Astrocyte (in vitro differentiated cells and primary cell): ENCODE results near the gene ARHGEF37.

Source experiments
- EZH2 ChIP-seq: IDR thresholded peaks from 2 replicates; pipeline ENCODE4 v1.6.1; 2012; ENCODE audit warnings: mild to moderate bottlenecking, low read length, inconsistent platforms; ENCODE audit not compliant: insufficient read depth
- TF ChIP-seq, protein P1 (sequence below): IDR thresholded peaks from 2 replicates; pipeline ENCODE4 v1.5.1; 2011; ENCODE audit warnings: low read depth, mild to moderate bottlenecking, inconsistent platforms, low read length, moderate library complexity; ENCODE audit not compliant: insufficient read depth

DNA sequence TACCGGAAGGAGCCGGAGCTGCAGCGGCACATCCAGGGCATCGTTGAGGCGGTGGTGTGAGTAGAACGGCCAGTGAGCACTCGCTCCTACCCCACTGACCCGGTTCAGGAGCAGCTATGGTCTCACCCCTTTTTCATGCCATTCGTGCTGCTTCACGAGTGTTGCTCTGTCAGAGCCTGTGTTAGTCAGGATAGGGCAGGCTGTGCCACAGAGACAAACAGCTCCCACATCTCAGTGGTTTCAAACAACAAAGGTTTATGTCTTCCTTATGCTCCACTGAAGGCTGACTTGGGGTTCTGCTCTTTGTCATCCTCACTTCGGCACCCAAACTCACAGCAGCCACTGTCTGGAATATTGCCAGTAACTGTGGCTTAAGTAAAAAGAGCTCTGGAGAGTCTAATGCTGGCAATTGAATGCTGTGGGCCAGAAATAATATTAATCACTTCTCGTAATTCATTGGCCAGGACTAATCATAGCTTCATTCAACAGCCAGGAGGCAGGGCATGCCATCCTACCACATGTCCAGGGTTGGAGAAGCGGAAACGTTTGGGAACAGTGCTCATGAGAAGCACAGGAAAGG is 28.4 kb downstream of the ARHGEF37 start:
- TF ChIP-seq, protein P1, sequence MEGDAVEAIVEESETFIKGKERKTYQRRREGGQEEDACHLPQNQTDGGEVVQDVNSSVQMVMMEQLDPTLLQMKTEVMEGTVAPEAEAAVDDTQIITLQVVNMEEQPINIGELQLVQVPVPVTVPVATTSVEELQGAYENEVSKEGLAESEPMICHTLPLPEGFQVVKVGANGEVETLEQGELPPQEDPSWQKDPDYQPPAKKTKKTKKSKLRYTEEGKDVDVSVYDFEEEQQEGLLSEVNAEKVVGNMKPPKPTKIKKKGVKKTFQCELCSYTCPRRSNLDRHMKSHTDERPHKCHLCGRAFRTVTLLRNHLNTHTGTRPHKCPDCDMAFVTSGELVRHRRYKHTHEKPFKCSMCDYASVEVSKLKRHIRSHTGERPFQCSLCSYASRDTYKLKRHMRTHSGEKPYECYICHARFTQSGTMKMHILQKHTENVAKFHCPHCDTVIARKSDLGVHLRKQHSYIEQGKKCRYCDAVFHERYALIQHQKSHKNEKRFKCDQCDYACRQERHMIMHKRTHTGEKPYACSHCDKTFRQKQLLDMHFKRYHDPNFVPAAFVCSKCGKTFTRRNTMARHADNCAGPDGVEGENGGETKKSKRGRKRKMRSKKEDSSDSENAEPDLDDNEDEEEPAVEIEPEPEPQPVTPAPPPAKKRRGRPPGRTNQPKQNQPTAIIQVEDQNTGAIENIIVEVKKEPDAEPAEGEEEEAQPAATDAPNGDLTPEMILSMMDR = no peak
- no peak for TF ChIP-seq EZH2
